GM19463 (cell line): ENCODE results near the gene CHDH.

Experiments used
- ATAC-seq: cut with Tn5 transposase; IDR thresholded peaks from one replicate; pipeline ENCODE4 v1.9.1; 2021; ENCODE audit warnings: mild to moderate bottlenecking, moderate library complexity; ENCODE audit not compliant: unreplicated experiment

Gene CHDH

GRCh38 chr3:53809764-53810400 lies 36.3 kb downstream of the CHDH start:
- ATAC-seq: no peak

- ATAC-seq: no peak
Measured at GRCh38 chr3:53809267-53809666, 37.0 kb downstream of the CHDH start.

DNA sequence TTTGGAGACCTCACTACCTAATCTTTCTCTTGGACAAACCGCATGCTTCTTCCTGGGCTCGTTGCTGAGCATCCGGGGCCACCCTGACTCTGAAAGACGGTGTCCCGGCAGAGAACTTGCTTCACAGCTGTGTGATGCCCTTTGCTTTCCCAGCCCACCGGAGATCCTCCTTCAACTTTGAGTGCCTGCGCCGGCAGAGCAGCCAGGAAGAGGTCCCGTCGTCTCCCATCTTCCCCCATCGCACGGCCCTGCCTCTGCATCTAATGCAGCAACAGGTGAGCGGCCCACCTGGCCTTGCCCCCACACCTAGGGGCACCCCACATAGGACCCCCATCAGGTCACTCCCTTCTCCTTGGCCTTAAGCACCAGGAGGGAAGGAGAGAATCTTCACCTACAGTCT lies 37.7 kb downstream of the CHDH start:
- no peak for ATAC-seq

- no peak for ATAC-seq
Measured at GRCh38 chr3:53807117-53807810, 39.0 kb downstream of the CHDH start.

- ATAC-seq: peak; percentile 69
Measured at GRCh38 chr3:53806182-53807116, 39.8 kb downstream of the CHDH start.

DNA sequence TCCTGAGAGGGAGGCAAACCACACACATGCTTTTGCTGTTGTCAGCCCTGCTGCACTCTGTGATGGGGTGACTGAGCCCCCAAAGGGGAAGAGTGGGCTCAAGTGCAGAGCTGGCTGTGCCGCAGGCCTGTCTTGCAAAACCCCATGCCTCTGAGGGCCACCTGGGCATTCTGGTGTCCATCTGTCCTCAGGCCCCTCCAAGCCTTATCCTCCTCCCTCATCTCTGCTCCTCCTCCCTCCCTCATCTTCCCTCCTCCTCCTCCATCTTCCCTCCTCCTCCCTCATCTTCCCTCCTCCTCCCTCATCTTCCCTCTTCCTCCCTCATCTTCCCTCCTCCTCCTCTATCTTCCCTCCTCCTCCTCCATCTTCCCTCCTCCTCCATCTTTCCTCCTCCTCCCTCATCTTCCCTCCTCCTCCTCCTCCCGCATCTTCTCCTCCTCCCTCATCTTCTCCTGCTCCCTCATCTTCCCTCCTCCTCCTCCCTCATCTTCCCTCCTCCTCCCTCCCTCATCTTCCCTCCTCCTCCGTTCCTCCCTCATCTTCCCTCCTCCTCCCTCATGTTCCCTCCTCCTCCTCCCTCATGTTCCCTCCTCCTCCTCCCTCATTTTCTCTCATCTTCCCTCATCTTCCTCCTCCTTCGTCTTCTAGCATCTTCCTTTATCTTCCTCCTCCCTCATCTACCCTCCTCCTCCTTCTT lies 40.6 kb downstream of the CHDH start:
- no peak for ATAC-seq

GRCh38 chr3:53804697-53805462 lies 41.3 kb downstream of the CHDH start:
- peak; percentile 52 for ATAC-seq

DNA sequence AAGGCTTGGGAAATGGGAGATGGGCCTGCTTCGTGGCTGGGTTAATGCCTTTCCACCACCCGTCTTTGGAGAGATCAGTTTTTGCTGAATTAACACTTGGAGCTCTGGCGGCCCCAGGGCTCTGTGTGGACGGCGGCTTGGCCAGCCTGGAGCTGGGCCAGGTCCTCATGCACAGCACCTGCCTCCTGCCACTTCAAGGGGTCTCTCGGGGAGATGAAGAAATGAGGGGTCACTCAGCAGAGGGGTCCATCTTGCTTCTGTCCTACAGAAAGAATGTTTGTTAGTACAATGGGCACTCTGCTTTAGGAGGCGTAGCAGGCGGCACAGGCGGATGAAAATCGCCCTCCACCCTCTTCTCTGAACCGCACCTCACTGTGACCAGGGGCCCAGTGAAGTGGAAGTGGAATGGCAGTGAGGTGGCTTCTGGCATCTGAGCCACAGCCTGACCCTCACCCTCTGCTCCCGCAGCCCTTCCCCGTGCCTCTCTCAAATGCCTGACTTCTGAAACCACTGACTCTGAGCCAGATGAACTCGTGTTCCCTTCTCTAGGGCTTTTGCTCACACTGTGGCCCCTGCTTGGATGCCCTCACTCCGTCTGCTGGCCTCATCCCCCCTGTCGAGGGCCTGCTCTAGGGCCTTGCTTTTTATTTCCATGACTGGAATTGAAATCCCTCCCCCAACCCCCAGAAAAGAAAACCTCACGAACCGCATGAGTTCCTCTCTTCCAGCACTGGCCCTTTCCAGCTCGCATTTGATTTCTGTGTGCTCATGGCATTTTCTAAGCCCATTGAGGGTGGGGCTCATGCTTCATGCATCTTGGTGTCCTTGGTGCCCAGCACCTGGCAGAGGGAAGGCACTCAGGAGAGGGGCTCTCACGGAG lies 42.2 kb downstream of the CHDH start:
- ATAC-seq: no peak

DNA sequence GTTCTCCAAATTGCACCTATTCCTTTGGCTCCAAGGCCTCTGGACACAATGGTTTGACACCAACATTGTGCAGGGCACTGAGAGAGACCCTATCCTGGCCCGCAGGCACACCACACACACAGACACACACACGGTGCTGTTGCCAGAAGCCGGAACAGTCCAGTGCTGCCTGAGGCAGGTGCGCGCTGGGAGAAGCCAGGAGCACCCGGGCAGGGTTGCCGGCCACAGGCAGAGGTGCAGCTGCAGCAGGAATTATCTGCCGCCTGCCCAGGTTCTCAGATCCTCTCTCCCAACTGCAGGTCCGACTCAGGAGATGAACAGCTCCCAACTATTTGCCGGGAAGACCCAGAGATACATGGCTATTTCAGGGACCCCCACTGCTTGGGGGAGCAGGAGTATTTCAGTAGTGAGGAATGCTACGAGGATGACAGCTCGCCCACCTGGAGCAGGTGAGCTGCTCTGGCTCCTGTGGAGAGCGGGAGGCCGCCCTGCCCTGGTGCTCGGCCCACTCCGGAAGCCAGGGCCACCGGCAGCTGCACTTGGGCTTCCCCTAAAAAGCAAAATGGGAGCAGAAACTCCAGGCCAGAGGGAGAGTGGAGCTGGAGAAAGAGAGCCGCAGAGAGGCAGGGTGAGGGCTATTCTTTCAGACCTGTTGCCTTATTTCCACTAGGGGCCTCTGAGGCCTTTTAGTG lies 42.9 kb downstream of the CHDH start:
- ATAC-seq: no peak

DNA sequence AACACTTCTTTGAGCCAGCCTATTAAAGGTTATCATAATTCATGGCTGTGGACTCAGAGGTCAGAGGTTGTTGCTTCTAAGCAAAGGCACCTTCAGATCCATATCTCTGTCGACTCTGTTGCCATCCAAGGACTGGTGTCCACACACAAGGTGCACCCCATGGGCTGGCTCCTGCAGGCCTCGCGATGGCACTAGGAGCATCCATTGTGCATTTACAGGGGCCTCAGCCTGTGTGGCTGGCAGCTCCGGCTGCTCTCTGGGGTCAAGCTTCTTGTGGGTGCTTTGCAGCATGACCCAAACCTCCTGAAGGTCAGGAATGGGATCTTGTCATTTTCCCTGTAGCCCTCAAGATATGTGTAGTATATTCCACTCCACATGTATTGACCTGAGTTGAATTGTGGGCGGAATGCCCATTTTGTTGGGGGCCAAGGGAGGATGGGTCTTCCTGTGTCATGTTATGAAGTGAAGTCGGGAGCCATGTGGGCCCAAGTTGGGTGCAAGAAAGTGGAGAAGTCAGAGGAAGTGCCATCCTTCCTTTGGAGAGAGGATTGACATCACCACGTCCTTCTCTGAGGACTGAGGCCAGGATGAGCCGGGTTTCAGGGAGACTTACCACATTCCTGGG lies 43.9 kb downstream of the CHDH start:
- no peak for ATAC-seq

- no peak for ATAC-seq
Measured at GRCh38 chr3:53801319-53801718, 44.9 kb downstream of the CHDH start.

DNA sequence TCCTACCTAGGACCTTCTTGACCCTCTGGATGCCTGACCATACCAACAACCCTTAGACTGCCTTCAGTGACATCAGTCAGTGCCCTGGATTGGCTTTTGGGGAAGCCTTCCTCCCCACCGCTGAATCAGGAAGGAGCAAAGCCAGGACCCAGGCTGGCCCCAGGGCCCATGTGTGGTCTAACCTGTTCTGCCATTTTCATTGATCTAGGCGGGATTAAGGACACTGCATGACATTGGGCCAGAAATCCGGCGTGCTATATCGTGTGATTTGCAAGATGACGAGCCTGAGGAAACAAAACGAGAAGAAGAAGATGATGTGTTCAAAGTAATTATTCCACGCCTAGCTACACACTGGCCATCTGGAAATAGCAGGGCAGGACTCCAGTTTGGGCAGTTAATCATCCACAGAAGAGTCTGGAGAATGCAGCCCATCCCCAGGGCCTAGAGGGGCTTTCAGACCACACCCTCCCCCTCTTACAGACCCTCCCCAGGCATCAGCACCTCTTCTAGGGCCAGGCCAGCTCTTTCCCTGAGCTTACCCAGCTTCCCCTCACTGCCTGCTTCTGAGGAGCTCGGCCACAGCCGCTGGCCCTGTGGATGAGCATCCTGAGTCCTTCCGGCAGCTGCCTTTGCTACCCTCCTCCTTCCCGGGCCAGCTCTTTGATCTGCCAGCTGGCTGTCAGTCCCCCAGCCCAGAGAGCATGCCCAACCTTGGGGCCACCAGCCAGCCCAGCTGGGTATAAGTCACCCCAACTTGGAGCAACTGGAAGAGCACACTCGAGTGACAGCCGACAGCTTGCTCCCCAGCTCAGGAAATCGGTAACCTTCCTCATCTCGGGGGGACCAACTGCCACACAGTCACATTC lies 45.9 kb downstream of the CHDH start:
- ATAC-seq: no peak

- ATAC-seq: no peak
Measured at GRCh38 chr3:53799338-53799865, 46.8 kb downstream of the CHDH start.

DNA sequence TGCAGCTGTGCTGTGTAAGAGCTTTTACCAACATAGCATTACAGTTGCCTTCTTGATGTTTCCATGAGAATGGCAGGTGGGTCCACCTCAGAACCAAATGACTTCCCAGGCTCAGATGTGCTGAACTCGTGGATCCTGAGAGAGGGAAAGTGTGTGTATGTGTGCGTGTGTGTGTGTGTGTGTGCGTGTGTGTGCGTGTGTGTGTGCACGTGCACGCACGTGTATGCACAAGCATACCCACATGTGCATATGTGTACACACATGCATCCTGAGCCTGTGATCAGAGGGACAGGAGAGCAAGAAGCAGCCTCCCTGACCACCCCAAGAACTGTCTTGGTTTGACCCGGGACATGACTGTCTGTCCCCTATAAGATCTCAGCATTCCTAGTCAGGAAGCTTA lies 48.1 kb downstream of the CHDH start:
- no peak for ATAC-seq

DNA sequence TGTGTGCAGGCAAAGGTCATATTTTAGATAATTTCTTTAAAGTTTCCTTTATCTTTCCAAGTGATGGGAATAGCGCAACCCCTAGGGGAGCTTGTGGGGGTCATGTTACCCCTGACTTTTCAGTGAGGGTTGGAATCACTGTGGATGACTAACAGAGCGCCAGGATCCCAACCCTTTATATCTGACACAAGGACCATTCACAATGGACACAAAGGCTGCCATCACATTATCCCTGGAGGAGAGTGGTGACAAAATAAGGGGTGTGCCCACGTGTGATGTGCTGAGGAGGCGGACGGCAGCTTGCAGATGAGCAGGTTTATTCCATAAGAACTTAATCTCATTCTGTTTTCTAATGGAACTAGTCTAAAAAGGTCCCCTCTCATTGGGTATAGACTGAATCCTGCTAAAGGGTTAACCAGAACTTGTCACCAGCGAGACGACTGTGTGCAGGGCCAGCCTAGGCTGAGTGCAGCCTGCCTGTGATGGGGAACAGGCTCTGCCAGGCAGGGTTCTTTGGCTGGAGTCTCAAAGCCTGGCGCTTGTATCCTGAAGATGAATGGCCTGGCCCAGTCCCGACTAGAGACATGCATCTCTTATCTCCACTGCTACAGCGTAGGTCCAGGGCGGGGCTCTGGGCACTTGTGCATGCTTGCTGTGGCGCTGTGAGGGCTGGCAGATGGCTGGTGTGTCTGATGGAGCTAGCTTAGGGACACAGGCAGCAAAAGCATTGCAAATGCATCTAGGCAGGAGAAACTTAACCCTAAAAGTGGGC lies 50.2 kb downstream of the CHDH start:
- no peak for ATAC-seq

DNA sequence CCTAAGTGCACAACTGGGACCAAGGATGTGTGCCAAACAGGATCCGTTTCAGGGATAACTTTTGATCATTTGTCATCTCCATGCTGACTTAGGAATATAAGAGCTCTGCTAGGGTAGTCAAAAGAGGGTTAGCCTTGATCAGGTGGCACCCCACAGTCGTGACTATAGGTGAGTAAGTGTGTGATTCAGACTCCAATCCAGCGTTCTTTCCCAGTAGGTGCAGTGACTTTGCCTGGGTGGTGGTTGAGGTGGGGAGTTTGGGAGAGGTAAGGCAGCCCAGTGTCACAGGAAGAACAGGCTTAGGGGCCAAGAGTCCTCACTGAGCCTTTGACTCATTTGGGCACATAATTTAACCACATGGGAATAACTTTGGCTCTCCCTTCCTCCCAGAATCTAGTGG lies 51.0 kb downstream of the CHDH start:
- ATAC-seq: no peak
